ENCODE data around the gene PDIK1L. TPM values are rescaled to one million over a fixed set of nuclear protein-coding genes. Genes with fewer than 3 reads are reported as not detected.
A peak's percentile ranks its signal among the peaks of the same experiment; 100 is the strongest.

PDIK1L gene
- total RNA-seq, 1 donor from 2014 or later = 22.8 TPM

DNA sequence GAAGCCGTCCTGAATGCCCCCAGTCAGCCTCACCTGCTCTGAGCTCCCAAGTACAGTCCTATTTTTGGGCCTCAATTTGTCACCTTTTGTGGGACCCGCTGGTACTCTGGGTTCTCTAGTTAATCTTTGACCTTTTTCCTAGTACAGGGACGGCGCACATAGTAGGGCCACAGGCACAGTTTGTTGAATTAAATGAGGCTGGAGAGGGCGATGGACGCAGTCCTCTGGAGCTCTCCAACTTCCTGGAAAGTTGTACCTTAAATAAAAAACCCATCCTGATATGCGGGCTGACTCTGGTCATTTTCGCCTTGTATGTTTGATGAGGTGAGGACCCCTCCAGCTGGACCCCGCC, 52.0 kb downstream of the PDIK1L start:
- H3K4me1 Mint-ChIP-seq = peaks cover 45% of the 10 kb centered on the region
- H3K27ac Mint-ChIP-seq (ENCODE audit: unreplicated experiment) = no peak overlapping the region
- TF ChIP-seq, protein P1, sequence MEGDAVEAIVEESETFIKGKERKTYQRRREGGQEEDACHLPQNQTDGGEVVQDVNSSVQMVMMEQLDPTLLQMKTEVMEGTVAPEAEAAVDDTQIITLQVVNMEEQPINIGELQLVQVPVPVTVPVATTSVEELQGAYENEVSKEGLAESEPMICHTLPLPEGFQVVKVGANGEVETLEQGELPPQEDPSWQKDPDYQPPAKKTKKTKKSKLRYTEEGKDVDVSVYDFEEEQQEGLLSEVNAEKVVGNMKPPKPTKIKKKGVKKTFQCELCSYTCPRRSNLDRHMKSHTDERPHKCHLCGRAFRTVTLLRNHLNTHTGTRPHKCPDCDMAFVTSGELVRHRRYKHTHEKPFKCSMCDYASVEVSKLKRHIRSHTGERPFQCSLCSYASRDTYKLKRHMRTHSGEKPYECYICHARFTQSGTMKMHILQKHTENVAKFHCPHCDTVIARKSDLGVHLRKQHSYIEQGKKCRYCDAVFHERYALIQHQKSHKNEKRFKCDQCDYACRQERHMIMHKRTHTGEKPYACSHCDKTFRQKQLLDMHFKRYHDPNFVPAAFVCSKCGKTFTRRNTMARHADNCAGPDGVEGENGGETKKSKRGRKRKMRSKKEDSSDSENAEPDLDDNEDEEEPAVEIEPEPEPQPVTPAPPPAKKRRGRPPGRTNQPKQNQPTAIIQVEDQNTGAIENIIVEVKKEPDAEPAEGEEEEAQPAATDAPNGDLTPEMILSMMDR (conservative IDR thresholded peaks at IDR 0.05) = no peak
- no peaks in the 10 kb centered on the region for H3K36me3 Mint-ChIP-seq (ENCODE audit: low read depth)
- no peak for DNase-seq (ENCODE audit: low read depth, low spot score)
- peaks cover 15% of the 10 kb centered on the region for H3K27me3 Mint-ChIP-seq (ENCODE audit: low read depth)
- H3K9me3 Mint-ChIP-seq = no peaks in the 10 kb centered on the region
- H3K4me3 Mint-ChIP-seq = peak overlapping the region; percentile 51

DNA sequence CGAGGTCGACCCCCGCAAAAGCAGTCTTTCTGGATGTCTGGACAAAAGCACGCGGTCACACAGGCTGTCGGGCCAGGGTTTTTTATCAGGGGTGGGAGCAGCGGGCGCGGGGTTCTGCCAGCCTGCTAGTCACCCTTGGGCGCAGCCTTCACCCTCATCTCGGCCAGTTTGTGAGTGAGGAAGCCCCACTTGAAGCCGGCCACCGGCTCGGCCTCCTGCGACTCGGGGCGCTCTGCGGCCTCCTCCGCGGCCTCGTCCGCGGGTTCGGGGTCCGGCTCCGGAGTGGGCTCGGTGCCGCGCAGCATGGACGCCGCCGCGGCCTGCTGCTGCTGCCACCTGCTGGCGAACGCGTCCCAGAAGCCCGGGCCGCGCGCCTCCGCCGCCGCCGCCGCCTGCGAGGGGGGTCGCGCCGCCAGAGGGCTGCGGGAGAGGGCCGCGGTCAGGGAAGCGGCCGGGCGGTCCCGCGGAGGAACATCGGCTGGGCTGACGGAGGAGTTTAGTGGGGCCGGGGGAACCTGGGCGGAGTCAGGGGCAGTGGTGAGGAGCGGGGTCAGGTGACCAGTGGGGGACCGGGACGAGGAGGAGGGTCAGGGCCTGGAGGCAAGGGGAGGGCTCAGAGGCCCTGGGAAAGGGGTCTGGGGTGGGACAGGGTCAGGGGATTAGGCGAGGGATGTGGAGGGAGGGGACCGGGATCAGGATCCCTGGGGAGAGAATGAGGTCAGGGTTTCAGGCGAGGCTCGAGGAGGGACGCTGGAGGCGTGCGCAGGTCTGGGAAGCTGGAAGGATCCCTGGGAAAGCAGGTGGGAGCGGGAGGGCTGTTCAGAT, 52.6 kb downstream of the PDIK1L start:
- TF ChIP-seq, protein P1 (conservative IDR thresholded peaks at IDR 0.05) = peak; percentile 76
- peak; percentile 71 for DNase-seq (ENCODE audit: low read depth, low spot score)
- no peaks in the 10 kb centered on the region for H3K36me3 Mint-ChIP-seq (ENCODE audit: low read depth)
- peaks cover 14% of the 10 kb centered on the region for H3K27me3 Mint-ChIP-seq (ENCODE audit: low read depth)
- H3K4me1 Mint-ChIP-seq = peaks cover 45% of the 10 kb centered on the region
- peak overlapping the region; percentile 71 for H3K4me3 Mint-ChIP-seq
- peak overlapping the region; percentile 62 for H3K27ac Mint-ChIP-seq (ENCODE audit: unreplicated experiment)
- H3K9me3 Mint-ChIP-seq = no peaks in the 10 kb centered on the region

DNA sequence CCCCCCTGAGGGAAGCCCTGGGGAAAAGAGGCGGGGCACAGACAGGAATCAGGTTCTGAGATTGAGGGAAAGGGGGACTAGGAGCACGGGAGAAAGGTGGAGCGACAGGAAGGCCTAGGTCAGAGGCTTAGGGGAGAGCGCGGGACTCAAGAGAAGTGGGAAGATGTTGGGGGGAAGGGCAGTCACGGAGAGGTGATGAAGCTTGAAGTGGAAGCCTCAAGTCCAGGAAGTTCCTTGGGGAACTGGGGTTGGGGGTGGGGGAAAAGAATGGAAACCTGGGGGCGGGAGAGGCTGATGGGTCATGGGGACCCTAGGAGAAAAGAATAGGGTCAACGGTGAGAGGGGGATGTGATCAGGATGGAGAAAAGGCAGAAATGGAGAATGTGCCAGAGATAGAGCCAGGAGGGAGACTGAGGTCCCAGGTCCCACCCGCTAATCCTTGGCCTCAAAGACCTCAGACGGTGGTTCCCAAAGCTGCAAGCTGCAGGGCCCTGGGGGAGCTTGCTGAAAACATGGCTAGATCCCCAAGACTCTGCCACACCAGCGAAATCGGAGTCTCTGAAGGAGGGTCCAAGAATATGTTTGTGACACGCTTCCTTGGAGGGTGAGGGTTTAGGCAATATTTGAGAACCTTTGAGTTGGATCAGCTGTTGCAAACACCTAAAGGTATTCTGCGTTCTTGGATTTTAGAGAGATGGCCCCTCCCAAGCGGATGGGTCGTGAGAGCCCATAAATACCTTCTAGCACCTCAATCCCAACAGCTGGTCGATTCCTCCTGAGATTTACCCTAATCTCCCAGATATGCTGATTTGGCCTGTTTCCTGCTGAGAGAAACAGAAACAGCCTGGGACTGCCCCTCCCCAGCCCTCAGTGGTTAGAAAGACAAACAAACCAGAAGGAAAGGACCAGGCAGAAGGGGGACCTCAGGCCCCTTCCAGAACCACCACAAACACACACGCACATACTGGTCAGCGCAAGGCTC, 53.5 kb downstream of the PDIK1L start:
- peaks cover 9% of the 10 kb centered on the region for H3K27me3 Mint-ChIP-seq (ENCODE audit: low read depth)
- H3K36me3 Mint-ChIP-seq (ENCODE audit: low read depth) = no peaks in the 10 kb centered on the region
- peaks cover 40% of the 10 kb centered on the region for H3K4me1 Mint-ChIP-seq
- H3K9me3 Mint-ChIP-seq = no peaks in the 10 kb centered on the region
- TF ChIP-seq, protein P1 (conservative IDR thresholded peaks at IDR 0.05) = no peak
- no peak for DNase-seq (ENCODE audit: low read depth, low spot score)
- peak overlapping the region; percentile 62 for H3K27ac Mint-ChIP-seq (ENCODE audit: unreplicated experiment)
- H3K4me3 Mint-ChIP-seq = peak overlapping the region; percentile 71

DNA sequence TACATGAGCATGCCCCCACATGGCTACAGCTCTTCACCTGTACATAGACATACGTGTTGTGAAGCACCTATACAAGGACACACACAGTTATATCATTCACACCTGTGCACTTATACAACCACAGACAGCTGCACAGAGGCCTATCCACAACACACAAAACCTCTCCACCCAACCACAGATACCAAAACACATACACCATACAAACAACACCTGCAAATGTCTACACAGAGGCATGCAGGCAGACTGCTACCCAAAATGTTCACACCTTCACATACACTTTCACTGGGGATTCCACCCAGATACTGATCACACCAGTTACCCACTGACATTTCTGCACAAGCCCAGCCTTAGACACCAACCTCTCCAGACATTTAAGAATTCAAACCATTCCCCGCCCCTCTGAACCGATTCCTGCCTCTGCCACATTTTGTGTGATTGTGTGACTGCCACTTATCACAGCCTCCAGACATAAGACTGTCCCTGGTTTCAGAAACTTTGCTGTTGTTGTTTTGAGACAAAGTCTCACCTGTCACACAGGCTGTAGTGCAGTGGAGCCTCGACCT, 55.2 kb downstream of the PDIK1L start:
- DNase-seq (ENCODE audit: low read depth, low spot score) = no peak
- Mint-ChIP-seq H3K36me3 (ENCODE audit: low read depth) (no peaks in the 10 kb centered on the region), H3K27ac (ENCODE audit: unreplicated experiment) (no peak overlapping the region), H3K4me3 (peak overlapping the region; percentile 2), H3K9me3 (no peaks in the 10 kb centered on the region), H3K4me1 (peaks cover 44% of the 10 kb centered on the region), H3K27me3 (ENCODE audit: low read depth) (peaks cover 6% of the 10 kb centered on the region)
- TF ChIP-seq, protein P1 (conservative IDR thresholded peaks at IDR 0.05) = no peak

DNA sequence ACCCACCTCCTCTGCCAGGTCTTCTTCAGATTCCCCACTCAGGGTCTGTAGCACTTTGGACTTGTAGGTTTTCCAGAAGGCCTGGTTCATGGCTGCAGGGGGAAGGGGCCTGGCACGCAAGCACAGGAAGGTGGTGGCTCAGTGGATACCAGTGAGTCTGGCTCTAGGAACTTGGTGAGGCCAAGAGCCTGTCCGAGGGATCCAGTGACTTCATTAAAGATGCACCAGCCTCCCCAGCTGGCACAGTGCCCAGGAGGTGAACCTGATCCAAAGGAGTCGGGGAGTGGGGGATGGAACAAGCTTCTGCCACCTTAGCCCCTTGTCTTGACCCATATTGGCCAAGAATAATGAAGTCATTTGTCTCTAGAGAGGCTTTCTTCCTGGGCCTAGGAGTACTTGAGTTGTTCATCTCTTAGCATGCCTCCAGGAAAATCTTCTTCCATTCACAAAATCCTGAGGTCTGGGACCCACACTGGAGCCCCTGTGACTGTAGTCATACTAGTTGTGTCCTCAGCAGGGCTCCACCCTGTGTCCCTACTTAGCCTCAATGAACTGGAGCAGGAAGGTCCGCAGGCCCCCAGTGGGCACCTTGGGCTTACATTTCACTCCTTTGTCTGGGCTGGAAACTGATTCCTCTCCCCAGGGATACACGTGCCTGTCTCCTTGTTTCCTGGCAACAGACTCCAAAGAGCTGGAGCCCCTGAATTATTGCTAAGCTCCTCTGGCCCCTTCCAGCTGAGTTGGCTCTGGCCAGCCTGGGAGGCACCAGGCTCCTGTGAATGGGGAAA, 57.0 kb downstream of the PDIK1L start, which contains the start of gene C1orf232:
Gene C1orf232 (minus strand): TSS at position 554 of the 788 bp plus-strand sequence. CDS start 464 bp downstream, at position 90.
- Mint-ChIP-seq H3K27me3 (ENCODE audit: low read depth) (no peaks in the 10 kb centered on the region), H3K36me3 (ENCODE audit: low read depth) (no peaks in the 10 kb centered on the region), H3K4me3 (peak within 1 kb of the TSS; percentile 90), H3K9me3 (no peaks in the 10 kb centered on the region), H3K27ac (ENCODE audit: unreplicated experiment) (peak within 1 kb of the TSS; percentile 89), H3K4me1 (peaks cover 38% of the 10 kb centered on the region)
- TF ChIP-seq, protein P1 (conservative IDR thresholded peaks at IDR 0.05) = no peak
- peak; percentile 45 for DNase-seq (ENCODE audit: low read depth, low spot score)

All from neural crest cell (in vitro differentiated cells).